Osteoblast (primary cell): ENCODE data around the gene NPL. TPM values are rescaled to one million over a fixed set of nuclear protein-coding genes. Genes with fewer than 3 reads are reported as not detected.

ENCODE experiments used
- DNase-seq: peaks from one replicate; pipeline ENCODE4 v3.0.0; 2011; ENCODE audit warnings: low spot score, mixed read lengths; ENCODE audit not compliant: insufficient read length; ENCODE audit errors: missing footprints
- H2AFZ ChIP-seq: 2 replicates; pipeline ENCODE4 v1.6.0; 2011; ENCODE audit warnings: mild to moderate bottlenecking, low read length
- H3K27ac ChIP-seq: 2 replicates; pipeline ENCODE4 v1.5.1; 2011; ENCODE audit warnings: mild to moderate bottlenecking, low read depth, low read length, moderate library complexity
- H3K27me3 ChIP-seq: 2 replicates; pipeline ENCODE4 v1.6.0; 2012; ENCODE audit warnings: mild to moderate bottlenecking, control low read depth, inconsistent platforms, low read length, moderate library complexity; ENCODE audit not compliant: insufficient read depth
- H3K36me3 ChIP-seq: 2 replicates; pipeline ENCODE4 v1.5.1; 2011; ENCODE audit warnings: mild to moderate bottlenecking, low read length, control low read depth, moderate library complexity; ENCODE audit not compliant: insufficient read depth
- H3K4me1 ChIP-seq: 2 replicates; pipeline ENCODE4 v1.5.1; 2011; ENCODE audit warnings: mild to moderate bottlenecking, low read length, control low read depth, moderate library complexity; ENCODE audit not compliant: insufficient read depth
- H3K4me2 ChIP-seq: 2 replicates; pipeline ENCODE4 v1.6.0; 2011; ENCODE audit warnings: mild to moderate bottlenecking, low read length; ENCODE audit not compliant: insufficient read depth
- H3K4me3 ChIP-seq: fragments of 200-600 bp; sonication (generic); 3 replicates; pipeline ENCODE4 v1.5.1; 2012; ENCODE audit warnings: mild to moderate bottlenecking, low read length, inconsistent platforms; ENCODE audit not compliant: insufficient read depth
- H3K79me2 ChIP-seq: 2 replicates; pipeline ENCODE4 v1.6.0; 2012; ENCODE audit warnings: mild to moderate bottlenecking, low read length, control low read depth, inconsistent platforms; ENCODE audit not compliant: insufficient read depth
- H3K9me3 ChIP-seq: 2 replicates; pipeline ENCODE4 v1.5.1; 2011; ENCODE audit warnings: low read depth, low read length, control low read depth
- H4K20me1 ChIP-seq: 2 replicates; pipeline ENCODE4 v1.6.0; 2012; ENCODE audit warnings: mild to moderate bottlenecking, low read length, control low read depth; ENCODE audit not compliant: insufficient read depth
- total RNA-seq: library from RNA; depleted of rRNA; stranded (reverse); fragments of >200 nt; gene quantifications from 2 replicates; pipeline ENCODE4 v1.2.3, GENCODE V29; 2012
- TF ChIP-seq, protein P1 (sequence below): IDR thresholded peaks from 2 replicates; pipeline ENCODE4 v1.5.1; 2011; ENCODE audit warnings: mild to moderate bottlenecking, low read depth, low read length, moderate library complexity; ENCODE audit errors: extremely low read depth

The NPL gene
- total RNA-seq, 1 donor, result 2.5 TPM

DNA sequence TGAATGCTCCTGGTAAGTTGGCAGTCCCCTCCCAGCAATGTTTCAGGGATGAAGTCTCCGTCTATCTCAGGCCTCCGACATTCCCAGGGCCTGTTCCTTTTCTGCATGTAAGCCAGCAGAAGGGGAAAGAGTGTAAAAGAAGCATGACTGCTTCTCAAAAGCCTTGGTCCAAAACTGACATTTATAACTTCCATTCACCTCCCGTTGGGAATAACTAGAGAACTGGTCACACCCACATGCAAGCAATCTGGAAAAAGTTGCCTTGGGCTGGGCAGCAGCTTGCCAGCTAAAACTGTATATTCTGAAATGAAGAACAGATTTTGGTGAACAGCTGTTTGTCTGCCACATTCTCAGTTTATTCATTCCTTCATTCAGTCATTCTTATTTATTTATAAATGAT is 24.2 kb upstream of the NPL start:
- TF ChIP-seq, protein P1, sequence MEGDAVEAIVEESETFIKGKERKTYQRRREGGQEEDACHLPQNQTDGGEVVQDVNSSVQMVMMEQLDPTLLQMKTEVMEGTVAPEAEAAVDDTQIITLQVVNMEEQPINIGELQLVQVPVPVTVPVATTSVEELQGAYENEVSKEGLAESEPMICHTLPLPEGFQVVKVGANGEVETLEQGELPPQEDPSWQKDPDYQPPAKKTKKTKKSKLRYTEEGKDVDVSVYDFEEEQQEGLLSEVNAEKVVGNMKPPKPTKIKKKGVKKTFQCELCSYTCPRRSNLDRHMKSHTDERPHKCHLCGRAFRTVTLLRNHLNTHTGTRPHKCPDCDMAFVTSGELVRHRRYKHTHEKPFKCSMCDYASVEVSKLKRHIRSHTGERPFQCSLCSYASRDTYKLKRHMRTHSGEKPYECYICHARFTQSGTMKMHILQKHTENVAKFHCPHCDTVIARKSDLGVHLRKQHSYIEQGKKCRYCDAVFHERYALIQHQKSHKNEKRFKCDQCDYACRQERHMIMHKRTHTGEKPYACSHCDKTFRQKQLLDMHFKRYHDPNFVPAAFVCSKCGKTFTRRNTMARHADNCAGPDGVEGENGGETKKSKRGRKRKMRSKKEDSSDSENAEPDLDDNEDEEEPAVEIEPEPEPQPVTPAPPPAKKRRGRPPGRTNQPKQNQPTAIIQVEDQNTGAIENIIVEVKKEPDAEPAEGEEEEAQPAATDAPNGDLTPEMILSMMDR, result no peak
- Histone ChIP-seq H3K9me3 (no peaks in the 10 kb centered on the region), H3K27ac (no peak overlapping the region), H2AFZ (no peak overlapping the region), H3K4me3 (no peak overlapping the region), H3K4me1 (no peaks in the 10 kb centered on the region), H3K27me3 (peaks cover 5% of the 10 kb centered on the region), H3K36me3 (no peaks in the 10 kb centered on the region), H4K20me1 (no peaks in the 10 kb centered on the region), H3K4me2 (no peak overlapping the region), H3K79me2 (no peaks in the 10 kb centered on the region)
- no peak for DNase-seq

DNA sequence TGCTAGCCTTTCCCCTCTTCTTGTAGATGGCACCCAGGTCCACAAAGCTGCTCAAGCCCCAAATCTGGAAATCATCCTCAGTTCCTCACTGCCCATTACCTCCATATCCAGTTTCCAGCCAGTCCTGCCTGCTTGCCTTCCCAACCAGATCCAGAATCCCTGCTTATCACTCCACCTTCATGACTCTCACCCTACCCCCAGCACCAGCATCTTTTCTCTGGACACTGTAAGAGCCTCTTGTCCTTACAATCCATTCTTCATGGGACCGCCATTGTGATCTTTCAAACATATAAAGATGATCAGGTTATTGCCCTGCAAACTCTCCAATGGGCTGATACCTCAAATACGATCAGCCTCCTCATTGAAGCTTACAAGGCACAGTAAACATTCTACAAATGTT is 23.5 kb upstream of the NPL start:
- H3K4me2 ChIP-seq, result no peak overlapping the region
- no peak overlapping the region for H3K27ac ChIP-seq
- H3K27me3 ChIP-seq, result peaks cover 5% of the 10 kb centered on the region
- H2AFZ ChIP-seq, result no peak overlapping the region
- H3K4me1 ChIP-seq, result no peaks in the 10 kb centered on the region
- no peak overlapping the region for H3K4me3 ChIP-seq
- no peaks in the 10 kb centered on the region for H3K36me3 ChIP-seq
- no peaks in the 10 kb centered on the region for H3K9me3 ChIP-seq
- H3K79me2 ChIP-seq, result no peaks in the 10 kb centered on the region
- no peaks in the 10 kb centered on the region for H4K20me1 ChIP-seq
- no peak for DNase-seq
- TF ChIP-seq, protein P1, result no peak

DNA sequence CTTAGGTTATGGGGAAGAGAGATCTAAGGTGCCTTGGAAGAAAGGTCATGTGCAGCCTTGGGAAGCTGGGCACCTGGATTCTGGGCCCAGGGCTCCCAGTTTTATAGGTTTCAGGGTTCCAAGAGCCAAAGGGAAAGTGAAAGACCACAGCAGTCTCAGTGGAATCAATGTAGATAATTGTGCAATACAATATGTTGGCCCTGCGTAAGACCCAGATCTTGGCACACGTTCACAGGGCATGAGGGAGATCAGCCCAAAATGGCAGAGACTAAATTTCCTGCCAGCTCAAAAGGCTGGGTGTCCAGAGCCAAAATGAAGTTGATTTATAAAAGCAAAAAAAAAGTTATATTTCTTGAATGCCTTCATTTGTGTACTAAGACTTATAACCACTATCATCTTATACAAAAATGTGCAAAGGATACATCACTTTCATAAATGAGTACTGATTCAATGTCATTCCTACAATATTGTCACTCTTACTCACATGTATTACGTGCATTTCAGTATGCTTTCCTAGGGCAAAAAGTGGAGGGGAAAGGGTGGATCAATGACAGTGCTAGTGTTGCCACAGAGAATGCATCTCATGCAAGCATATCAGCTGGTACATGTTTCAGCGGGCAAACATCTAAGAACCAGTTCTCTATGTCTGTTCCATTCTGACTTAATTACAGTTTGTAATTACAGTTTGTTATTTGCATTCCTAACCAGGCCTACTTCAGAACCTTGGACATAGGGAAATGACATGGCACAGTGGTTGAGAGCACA is 22.5 kb upstream of the NPL start:
- Histone ChIP-seq H3K9me3 (no peaks in the 10 kb centered on the region), H3K27ac (no peak overlapping the region), H3K36me3 (no peaks in the 10 kb centered on the region), H4K20me1 (no peaks in the 10 kb centered on the region), H2AFZ (no peak overlapping the region), H3K79me2 (no peaks in the 10 kb centered on the region), H3K4me2 (no peak overlapping the region), H3K27me3 (peaks cover 5% of the 10 kb centered on the region), H3K4me1 (no peaks in the 10 kb centered on the region), H3K4me3 (no peak overlapping the region)
- TF ChIP-seq, protein P1, result no peak
- DNase-seq, result no peak

DNA sequence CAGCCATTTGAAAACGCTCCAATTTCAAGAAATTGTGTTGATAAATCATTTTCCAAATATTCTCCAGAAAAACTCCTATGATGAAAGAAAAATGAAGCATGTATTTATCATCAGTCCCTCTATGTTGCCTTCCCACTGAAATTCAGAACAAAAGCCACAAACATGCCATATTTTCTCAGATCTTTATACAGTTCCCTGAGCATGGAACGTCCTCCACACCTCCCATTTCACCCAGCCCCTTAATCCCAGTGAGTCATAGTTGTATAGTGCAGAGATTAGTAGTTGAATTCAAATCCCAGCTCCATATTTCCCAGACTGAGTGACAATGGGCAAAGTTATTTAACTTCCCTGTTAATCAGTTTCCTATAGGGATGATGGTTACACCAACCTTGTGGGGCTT is 20.6 kb upstream of the NPL start:
- DNase-seq, result no peak
- Histone ChIP-seq H3K9me3 (no peaks in the 10 kb centered on the region), H3K36me3 (no peaks in the 10 kb centered on the region), H3K4me1 (no peaks in the 10 kb centered on the region), H4K20me1 (no peaks in the 10 kb centered on the region), H2AFZ (no peak overlapping the region), H3K4me3 (no peak overlapping the region), H3K79me2 (no peaks in the 10 kb centered on the region), H3K4me2 (no peak overlapping the region), H3K27ac (no peak overlapping the region), H3K27me3 (peaks cover 7% of the 10 kb centered on the region)
- TF ChIP-seq, protein P1, result no peak
